Measurements from ENCODE around the gene ABCA6. TPM values are rescaled to one million over a fixed set of nuclear protein-coding genes. Genes with fewer than 3 reads are reported as not detected.
"Not testable (repeated sequence)": the region's sequence is repeated elsewhere in the genome, so short reads cannot be mapped to it uniquely, and the experiment has no call there.

ABCA6 gene
- polyA plus RNA-seq, 4 donors, result 1.8 to 4.8 (median 3.3) TPM

GRCh38 chr17:69082696-69083095 lies 59.0 kb downstream of the ABCA6 start:
- no peak for DNase-seq (ENCODE audit: low read depth in 4 of 4, low spot score in 3 of 4)

DNA sequence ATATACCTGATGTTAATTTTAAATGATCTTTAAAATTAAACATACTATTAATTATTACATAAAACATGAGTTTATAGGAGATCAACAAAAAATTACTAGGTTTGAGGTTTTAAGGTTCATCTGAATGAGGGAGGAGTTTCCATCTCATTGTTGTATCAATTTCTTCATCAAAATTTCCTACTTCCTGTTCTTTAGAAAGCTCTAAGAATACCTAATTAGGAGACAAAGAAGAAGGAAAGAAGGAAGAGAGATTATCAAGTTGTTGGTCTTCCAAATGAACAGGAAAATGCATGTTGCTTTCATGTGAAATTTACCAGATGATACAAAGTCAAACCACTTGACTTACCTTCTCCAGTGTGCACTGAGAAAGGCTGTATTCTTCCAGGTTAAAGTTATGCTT lies 62.8 kb downstream of the ABCA6 start:
- no peak for DNase-seq (ENCODE audit: low read depth in 4 of 4, low spot score in 3 of 4)

DNA sequence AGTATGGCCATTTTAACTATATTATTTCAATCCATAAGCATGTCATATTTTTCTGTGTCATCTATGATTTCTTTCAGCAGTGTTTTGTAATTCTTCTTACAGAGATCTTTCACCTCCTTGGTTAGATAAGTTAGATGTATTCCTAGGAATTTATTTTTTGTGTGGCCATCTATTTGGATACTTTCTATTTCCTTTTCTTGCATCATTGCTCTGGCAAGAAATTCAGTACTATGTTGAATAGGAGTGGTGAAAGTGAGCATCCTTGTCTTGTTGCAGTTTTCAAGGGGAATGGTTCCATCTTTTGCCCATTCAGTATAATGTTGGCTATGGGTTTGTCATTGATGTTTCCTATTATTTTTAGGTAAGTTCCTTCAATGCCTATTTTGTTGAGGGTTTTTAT lies 65.9 kb downstream of the ABCA6 start:
- DNase-seq (ENCODE audit: low read depth in 4 of 4, low spot score in 3 of 4), result no peak

GRCh38 chr17:69073392-69073791 lies 68.3 kb downstream of the ABCA6 start:
- DNase-seq (ENCODE audit: low read depth in 4 of 4, low spot score in 3 of 4), result not testable (repeated sequence)

DNA sequence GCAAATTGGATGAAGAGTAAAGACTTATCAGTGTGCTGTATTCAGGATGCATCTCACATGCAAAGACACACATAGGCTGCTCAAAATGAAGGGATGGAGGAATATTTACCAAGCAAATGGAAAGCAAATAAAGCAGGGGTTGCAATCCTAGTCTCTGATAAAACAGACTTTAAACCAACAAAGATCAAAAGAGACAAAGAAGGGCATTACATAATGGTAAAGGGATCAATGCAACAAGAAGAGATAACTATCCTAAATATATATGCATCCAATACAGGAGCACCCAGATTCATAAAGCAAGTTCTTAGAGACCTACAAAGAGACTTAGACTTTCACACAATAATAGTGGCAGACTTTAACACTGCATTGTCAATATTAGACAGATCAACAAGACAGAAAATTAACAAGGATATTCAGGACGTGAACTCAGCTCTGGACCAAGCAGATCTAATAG lies 68.9 kb downstream of the ABCA6 start:
- not testable (repeated sequence) for DNase-seq (ENCODE audit: low read depth in 4 of 4, low spot score in 3 of 4)

GRCh38 chr17:69071233-69071586 lies 70.5 kb downstream of the ABCA6 start:
- DNase-seq (ENCODE audit: low read depth in 4 of 4, low spot score in 3 of 4), result not testable (repeated sequence)

- not testable (repeated sequence) for DNase-seq (ENCODE audit: low read depth in 4 of 4, low spot score in 3 of 4)
Observed at GRCh38 chr17:69070378-69071232, 71.1 kb downstream of the ABCA6 start.

DNA sequence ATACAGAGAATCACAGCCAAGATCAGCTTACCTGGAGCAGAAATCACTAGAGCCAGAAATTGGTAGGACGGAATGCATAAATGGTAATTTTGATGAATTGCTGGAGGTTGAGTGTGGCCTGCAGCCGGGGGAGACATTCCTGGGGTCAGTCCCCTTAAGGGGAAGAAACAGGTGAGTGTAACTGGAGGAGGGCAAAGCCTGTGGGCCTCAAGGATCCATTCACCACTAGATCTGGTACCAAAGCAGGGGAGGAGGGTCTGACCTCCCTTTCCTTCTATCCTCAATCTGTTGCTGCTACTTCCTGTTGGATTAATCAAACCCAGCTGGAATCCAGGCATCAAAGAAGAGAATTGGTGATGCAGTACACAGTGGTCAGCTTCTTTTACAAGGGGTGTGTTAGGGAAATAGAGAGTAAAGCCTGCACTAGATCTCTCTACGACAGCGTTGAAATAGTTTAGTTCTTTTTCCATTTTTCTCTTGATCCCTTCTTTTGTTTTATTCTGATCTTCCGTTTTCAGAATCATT lies 72.4 kb downstream of the ABCA6 start:
- DNase-seq (ENCODE audit: low read depth in 4 of 4, low spot score in 3 of 4), result no peak

DNA sequence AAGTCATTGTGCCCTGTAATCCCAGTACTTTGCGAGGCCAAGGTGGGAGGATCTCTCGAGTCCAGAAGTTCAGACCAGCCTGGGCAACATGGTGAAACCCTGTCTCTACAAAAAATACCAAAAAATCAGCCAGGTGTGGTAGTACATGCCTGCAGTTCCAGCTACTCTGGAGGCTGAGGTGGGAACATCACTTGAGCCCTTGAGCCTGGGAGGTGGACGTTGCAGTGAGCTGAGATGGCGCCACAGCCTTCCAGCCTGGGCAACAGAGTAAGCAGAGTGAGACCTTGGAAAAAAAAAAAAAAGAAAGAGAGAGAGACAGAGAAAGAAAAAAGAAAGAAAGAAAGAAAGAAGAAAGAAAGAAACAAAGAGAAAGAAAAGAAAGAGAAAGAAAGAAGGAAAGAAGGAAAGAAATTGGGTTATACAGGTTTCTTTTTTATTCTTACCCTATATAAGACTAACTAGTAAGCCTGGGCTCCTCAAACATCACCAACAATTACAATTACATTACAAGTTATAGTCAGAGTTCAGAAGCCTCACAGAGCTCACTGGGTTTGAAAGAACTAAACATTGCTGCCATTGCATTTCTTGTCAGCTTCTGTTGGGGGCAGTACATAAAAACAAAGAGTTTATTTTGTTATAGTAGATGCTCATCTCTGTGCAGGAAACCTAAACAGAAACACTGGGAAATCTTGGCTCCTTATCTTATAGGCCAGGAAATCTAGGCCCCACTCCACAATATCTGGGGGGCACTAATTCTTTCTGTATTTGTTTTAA lies 74.2 kb downstream of the ABCA6 start:
- no peak for DNase-seq (ENCODE audit: low read depth in 4 of 4, low spot score in 3 of 4)

DNA sequence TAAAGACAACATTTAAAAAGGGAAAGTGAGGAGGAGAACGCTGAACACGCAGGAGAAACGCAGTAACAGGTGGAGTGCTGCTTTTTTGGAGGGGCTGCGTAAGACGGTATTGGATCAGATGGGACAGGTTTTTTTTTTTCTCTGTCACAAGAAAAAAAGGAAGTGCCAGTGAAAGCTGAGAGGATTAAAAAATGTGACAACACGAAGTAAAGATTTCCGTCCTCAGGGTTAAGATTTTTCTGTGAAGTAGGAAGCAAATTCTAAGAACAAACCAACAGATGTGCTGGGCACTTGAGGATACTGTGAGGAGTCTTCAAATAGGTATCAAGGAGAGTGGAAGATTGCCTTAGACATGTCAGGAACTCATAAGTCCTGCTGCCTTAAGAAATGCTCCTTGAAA lies 75.2 kb downstream of the ABCA6 start:
- DNase-seq (ENCODE audit: low read depth in 4 of 4, low spot score in 3 of 4), result no peak

GRCh38 chr17:69065113-69065512 lies 76.6 kb downstream of the ABCA6 start:
- DNase-seq (ENCODE audit: low read depth in 4 of 4, low spot score in 3 of 4), result no peak

DNA sequence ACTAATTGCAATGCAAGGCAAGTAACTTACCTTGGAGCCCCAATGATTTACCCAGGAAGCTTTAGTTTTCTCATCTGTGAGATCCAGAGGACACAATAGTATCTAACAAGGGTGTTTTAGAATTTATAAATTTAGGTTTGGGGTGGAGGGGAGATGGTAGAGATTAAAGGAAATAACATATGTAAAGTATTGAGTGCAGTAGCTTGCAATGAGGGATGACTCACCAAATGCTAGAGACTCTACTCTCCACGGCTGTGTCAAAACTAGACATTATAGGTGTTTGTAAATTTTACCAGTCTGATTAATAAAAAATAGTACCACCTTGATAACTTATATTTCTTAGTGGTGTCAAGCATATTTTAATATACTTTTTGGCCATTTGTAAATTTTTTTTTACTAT lies 77.2 kb downstream of the ABCA6 start:
- no peak for DNase-seq (ENCODE audit: low read depth in 4 of 4, low spot score in 3 of 4)

- no peak for DNase-seq (ENCODE audit: low read depth in 4 of 4, low spot score in 3 of 4)
Observed at GRCh38 chr17:69064001-69064400, 77.7 kb downstream of the ABCA6 start.

DNA sequence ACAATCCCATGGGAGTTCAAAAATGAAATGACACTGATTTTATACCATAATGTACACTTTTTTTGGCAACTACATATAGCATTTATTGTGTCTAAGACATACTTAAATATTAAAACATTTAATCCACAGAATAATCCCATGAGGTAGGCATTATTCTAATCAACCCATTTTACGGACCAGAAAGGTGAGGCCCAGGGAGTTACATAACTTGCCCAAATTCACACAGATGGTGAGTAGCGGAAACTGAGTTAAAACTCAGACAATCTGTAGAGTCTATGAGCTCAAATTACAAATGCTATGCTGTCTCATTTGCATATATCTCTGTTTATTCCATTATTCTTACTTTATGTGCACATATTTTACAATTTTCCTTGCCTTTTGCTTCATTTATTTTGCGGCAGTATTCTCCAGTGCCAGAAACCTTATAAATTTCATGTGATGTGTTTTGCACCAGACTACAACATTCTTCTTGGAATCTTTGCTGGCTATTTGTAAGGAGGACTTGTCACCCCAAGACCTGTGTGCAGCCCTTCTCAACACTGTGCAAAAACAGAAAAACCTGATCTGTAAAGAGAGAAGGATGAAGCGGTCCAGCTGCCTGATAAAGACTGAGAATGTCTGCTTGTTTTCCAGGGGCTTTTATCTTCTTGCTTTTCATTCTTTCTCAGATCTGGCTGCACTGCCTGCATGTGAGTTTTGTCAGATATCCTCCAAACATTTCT lies 78.7 kb downstream of the ABCA6 start:
- no peak for DNase-seq (ENCODE audit: low read depth in 4 of 4, low spot score in 3 of 4)

DNA sequence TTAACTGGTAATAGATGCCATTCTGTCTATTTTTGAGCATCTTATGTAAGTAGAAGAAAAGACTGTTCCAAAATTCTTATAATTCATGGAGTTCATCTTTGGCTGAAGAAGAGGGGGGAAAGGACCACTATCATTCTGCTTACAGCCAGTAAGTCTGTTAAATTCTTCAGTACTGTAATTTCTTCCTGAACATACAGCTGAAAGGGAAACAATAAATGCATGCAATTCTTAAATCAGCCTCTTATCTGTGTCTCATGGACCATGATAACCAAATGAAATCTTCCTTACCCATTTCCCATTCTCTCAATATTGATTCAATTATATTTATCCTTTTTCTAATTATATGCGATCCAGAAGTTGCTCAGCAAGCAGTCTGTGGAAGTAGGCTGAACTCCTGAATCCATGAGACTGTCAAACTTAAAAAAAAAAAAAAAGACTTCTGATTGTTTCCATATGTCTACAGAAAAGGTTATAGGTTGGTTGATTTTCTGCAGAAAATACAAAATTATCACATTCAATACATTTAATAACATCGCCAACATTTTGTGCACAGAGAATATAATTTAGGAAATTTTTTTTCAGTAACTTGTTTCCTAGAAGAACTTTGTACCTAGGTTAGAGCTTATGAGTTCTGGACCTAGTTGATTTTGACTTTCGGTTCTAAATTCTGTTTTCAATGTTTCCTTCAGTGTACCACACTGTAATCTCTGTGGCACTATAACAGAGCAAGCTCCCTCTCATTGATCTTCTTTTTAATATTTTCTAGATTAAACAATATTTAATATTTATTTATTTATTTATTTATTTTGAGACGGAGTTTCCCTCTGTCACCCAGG lies 79.8 kb downstream of the ABCA6 start:
- no peak for DNase-seq (ENCODE audit: low read depth in 4 of 4, low spot score in 3 of 4)

DNA sequence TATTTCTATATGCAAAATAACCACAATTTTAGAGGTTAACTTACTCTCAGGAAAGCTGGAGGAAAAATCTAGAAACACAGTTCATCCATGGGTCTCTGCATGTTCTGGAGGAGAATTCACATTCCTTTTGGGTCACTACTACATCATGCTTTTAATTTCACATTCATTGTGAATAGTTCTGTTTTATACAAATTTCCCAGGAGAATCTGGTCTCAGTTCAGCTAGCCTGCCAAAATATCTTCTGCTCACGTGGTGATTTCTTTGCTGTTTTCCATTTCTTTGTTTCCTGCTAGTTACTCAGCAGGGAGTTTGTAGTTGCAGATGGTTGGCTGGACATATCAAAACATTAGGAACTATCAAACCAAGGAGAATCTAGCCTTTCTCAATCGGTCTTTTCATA lies 80.9 kb downstream of the ABCA6 start, which contains the start of gene ABCA9:
Gene ABCA9, minus strand, starts transcription at position 106 of the 400 bp plus-strand sequence. CDS start 9,801 bp downstream, outside the sequence.
- DNase-seq (ENCODE audit: low read depth in 4 of 4, low spot score in 3 of 4), result no peak

DNA sequence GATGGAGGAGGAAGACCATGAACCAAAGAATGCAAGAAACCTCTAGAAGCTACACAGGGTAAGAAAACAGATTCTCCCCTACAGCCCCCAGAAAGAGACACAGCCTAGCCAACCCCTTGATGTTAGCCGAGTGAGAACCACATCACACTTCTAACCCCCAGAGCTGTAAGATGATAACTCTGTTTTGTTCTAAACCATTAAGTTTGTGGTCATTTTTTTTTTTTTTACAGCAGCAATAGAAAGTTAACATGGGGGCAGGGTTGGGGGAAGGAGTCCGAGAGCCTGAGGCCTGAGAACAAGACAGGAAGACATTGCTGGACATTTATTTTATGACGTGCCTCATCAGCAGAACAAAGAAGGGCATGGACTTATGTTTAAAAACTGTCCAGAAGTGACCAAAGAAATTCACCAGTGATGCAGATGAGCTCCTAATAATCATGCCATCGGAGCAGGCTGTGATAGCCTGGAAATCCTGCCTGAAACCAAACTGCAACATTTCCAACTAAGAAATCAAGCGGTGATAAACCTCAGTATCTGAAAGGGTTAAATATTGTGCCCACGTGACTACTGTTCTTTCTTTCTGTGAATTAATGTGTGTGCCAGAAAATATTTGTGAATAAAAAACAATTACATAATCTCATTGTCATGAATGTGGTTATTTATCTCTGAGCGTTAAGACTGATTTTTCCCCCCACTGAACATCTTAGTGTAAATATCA lies 82.1 kb downstream of the ABCA6 start:
- DNase-seq (ENCODE audit: low read depth in 4 of 4, low spot score in 3 of 4), result no peak

- no peak for DNase-seq (ENCODE audit: low read depth in 4 of 4, low spot score in 3 of 4)
Observed at GRCh38 chr17:69058165-69058564, 83.5 kb downstream of the ABCA6 start.

DNA sequence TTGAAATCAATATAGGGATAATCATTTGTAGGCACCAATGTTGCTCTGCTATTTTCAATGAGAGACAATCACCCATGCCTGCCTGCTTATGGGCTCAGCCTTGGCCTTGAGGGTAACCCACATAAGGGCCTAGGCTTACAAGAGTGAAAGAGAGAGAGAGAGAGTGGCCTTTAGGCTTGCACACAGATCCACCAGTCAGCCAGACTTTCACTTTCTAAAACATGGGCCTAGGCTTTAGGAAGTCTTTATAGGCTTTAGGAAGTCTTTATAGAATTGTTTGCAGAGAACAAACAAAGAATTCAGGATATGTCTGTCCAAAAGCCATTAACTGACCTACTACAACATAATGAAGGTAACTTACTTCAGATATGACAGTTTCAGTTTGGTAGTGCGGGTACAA lies 84.4 kb downstream of the ABCA6 start:
- no peak for DNase-seq (ENCODE audit: low read depth in 4 of 4, low spot score in 3 of 4)

Data from right renal pelvis (tissue), 4 donors.